Cerebellar nuclear complex (tissue), 1 donor: ENCODE measurements around the gene SLC2A11.
"Not testable (repeated sequence)": the region's sequence is repeated elsewhere in the genome, so short reads cannot be mapped to it uniquely, and the experiment has no call there.

Experiments used
- DNase-seq, 2 experiments: peaks; one replicate each; lab custom pipeline; 2025; lab: John Stamatoyannopoulos, UW

The SLC2A11 gene

GRCh38 chr22:23847310-23847920 lies 10.3 kb upstream of the SLC2A11 start:
- no peak for DNase-seq

DNA sequence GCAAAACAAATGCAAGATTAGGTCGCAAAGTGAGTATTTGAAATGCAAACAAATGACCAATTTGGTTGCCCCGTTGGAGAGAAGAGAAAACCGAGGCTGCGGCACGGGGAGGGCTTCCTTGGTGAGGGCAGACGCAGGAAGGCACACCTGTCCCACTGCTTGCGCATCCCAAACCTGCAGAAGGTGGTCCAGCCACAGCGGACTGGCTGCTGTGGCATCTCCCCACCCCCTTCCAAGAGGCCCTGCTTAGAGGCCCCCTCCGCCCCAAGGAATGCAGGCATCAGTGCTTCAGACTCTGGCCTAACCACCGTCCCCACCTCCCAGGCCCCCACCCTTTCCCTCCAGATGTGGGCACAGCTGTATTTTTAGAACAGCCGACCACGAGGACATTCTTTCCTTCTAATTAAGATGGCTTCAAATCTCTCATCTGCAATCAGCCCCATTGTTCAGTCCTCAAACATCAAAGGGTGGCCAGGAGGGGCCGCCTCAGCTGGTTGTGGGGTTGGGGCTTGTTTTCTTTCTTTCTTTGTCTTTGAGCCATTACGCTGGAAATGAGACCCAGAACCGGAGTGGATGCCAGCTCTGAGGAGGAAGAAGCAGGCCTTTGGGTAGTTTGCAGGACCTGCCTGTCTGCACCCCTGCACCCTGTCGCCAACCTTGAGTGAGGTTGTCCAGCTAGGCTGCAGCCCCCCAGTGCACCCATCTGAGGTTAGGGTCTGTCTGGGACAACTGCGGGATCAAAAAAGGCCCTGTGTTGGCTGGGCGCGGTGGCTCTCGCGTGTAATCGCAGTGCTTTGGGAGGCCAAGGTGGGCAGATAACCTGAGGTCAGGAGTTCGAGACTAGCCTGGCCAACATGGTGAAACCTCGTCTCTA lies 9.4 kb upstream of the SLC2A11 start:
- no peak for DNase-seq

GRCh38 chr22:23849009-23850006 lies 8.4 kb upstream of the SLC2A11 start:
- peak in 1 of 2 experiments; percentile 34 for DNase-seq

GRCh38 chr22:23850136-23850611 lies 7.5 kb upstream of the SLC2A11 start:
- DNase-seq: no peak

- no peak for DNase-seq
These were observed 712 bp upstream of the SLC2A11 start for GRCh38 chr22:23856721-23857605.

GRCh38 chr22:23858484-23858815 lies 775 bp downstream of the SLC2A11 start:
- no peak for DNase-seq

DNA sequence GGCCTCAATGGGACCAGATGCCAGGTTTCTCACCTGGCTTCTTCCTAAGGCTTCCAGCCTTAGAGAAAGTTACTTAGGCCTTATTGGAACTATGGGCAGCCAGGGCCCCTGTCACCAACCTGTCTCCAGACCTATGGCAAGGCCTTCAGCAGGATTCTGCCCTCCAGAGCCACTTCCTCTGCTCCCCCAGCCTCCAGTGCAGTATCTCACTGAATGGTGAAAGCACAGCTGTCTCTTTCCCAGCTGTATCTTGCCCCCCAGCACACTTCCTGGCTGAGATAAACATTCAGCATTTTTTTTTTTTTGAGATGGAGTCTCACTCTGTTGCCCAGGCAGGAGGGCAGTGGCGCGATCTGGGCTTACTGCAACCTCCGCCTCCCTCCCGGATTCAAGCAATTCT lies 1.5 kb downstream of the SLC2A11 start:
- DNase-seq: no peak

DNA sequence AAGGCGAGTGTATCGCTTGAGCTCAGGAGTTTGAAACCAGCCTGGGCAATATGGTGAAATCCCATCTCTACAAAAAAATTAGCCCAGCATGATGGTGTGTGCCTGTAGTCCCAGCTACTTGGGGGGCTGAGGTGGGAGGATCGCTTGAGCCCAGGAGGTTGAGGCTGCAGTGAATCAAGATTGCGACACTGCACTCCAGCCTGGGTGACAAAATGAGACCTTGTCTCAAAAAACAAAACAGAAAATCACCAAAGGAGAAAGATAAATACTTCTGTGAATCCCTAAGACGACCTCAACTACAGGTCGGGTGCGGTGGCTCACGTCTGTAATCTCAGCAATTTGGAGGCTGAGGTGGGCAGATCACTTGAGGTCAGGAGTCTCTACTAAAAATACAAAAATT lies 2.5 kb downstream of the SLC2A11 start:
- DNase-seq: not testable (repeated sequence)

- no peak for DNase-seq
These were observed 4.4 kb downstream of the SLC2A11 start for GRCh38 chr22:23862103-23862502.

DNA sequence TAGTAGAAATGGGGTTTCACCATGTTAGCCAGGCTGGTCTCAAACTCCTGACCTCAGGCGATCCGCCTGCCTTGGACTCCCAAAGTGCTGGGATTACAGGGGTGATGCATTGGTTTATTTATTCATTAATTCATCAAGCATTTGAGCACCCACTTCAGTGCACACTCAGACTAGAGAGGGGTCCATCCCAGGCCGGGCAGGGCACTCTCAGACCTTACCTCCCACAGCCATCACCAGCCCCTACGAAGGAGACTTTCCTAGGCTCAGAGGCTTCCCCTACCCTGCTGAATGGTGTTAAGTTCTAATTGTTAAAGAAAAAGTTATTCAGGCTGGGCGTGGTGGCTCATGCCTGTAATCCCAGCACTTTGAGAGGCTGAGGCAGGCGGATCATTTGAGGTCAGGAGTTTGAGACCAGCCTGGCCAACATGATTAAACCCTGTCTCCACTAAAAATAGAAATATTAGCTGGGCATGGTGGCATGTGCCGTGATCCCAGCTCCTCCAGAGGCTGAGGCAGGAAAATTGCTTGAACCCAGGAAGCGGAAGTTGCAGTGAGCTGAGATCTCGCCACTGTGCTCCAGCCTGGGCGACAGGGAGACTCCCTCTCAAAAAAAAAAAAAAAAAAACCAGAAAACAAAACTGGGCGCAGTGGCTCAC lies 7.0 kb downstream of the SLC2A11 start:
- DNase-seq: not testable (repeated sequence)

- no peak for DNase-seq
These were observed 10.9 kb downstream of the SLC2A11 start for GRCh38 chr22:23868580-23868979.

- no peak for DNase-seq
These were observed 17.2 kb downstream of the SLC2A11 start for GRCh38 chr22:23874871-23875270.

DNA sequence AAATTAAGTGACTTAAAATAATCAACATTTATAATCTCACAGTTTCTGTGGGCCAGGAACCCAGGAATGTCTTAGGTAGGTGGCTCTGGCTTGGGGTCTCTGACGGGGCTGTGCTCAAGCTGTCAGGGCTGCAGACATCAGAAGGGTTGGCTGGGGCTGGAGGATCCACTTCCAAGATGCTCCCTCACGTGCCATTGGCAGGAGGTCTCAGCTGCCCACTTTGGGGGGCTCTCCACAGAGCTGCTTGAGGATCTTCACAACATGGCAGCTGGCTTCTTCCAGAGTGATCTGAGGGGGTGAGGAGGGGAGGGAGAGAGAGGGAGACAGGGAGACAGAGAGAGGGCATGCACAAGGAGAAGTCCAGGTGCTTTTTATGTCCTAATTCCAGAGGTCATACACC lies 18.1 kb downstream of the SLC2A11 start:
- DNase-seq: no peak

GRCh38 chr22:23877566-23877965 lies 19.9 kb downstream of the SLC2A11 start:
- DNase-seq: no peak

- DNase-seq: no peak
These were observed 20.5 kb downstream of the SLC2A11 start for GRCh38 chr22:23878219-23878618.

DNA sequence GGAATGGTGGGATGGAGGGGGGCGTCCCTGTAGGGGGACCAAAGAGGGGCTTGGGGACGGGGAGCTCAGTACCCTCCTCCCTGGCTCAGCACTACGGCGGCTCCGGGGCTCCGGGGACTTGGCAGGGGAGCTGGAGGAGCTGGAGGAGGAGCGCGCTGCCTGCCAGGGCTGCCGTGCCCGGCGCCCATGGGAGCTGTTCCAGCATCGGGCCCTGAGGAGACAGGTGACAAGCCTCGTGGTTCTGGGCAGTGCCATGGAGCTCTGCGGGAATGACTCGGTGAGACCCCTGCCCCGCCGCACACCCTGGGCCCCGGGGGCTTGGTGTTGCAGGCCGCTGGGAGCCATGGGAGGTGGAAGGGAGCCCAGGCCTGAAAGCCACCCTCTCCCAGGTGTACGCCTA lies 24.7 kb downstream of the SLC2A11 start:
- DNase-seq: no peak

GRCh38 chr22:23883658-23884057 lies 26.0 kb downstream of the SLC2A11 start:
- no peak for DNase-seq

GRCh38 chr22:23884140-23884539 lies 26.5 kb downstream of the SLC2A11 start:
- peak in 1 of 2 experiments; percentile 5 for DNase-seq

GRCh38 chr22:23888615-23889401 lies 31.1 kb downstream of the SLC2A11 start:
- DNase-seq: no peak

DNA sequence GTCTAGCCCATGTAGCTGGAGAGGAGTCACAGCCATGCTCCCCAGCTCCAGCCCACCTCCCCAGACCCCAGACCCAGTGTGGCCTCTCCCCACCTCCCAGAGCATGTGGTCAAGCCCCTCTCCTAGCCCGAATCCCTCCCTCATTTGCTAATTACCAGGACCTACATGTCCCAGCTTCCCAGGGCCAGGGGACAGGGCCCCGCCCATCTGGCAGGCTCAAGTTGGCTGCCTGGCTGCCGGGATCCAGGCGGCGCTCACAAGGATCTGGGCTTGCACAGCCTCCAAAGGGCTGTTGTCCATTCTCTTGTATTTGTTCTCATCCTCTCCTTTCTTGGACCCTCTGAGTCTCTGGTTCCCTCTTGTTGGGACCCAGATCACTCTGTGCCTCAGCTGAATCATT lies 31.9 kb downstream of the SLC2A11 start:
- DNase-seq: no peak
